NCI-H1436 (cell line): ENCODE data around the gene MAP2K2.

ENCODE experiments used
- DNase-seq: peaks from one replicate; lab custom pipeline; 2025; lab: John Stamatoyannopoulos, UW

Gene MAP2K2

GRCh38 chr19:4059891-4060620, 63.9 kb downstream of the MAP2K2 start:
- no peak for DNase-seq

- no peak for DNase-seq
Measured at GRCh38 chr19:4059453-4059871, 64.5 kb downstream of the MAP2K2 start.

DNA sequence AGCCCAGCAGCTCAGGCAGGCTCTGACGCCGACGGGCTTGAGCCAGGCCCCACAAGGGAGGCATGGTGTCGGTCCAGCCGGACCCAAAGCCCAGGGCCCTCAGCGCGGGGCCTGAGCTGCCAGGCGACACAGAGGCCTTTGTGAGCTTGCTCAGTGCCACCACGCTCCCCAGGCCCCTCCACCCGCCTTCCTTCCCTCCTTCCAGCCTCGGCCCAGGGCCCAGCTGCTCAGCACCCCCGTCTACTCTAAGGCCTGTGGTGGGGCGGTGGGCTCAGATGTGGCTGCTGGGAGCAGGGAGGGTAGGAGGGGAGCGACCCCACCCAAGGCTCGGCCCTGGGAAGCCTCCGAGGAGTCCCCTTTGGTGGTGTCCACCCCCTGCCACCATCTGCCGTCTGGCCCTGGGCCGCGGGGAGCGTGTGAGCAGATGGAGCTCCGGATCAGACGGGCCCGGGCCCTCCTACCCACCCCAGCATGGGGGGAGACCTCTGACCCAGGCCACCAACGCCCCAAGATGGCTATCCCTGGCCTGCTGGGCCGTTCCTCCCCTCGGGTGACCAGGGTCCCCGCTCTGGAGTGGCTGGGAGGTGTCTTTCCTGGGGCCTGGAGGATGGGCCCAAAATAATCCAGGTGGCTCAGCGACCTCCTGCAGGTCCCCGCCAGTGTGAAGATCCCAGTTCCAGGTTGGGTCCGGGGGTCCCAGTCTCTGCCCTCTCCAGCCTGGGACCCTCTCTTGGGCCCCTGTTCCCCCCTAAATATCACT, 65.0 kb downstream of the MAP2K2 start:
- no peak for DNase-seq

- DNase-seq: no peak
Measured at GRCh38 chr19:4057931-4058692, 65.8 kb downstream of the MAP2K2 start.

GRCh38 chr19:4055209-4055552, 68.7 kb downstream of the MAP2K2 start:
- DNase-seq: no peak

DNA sequence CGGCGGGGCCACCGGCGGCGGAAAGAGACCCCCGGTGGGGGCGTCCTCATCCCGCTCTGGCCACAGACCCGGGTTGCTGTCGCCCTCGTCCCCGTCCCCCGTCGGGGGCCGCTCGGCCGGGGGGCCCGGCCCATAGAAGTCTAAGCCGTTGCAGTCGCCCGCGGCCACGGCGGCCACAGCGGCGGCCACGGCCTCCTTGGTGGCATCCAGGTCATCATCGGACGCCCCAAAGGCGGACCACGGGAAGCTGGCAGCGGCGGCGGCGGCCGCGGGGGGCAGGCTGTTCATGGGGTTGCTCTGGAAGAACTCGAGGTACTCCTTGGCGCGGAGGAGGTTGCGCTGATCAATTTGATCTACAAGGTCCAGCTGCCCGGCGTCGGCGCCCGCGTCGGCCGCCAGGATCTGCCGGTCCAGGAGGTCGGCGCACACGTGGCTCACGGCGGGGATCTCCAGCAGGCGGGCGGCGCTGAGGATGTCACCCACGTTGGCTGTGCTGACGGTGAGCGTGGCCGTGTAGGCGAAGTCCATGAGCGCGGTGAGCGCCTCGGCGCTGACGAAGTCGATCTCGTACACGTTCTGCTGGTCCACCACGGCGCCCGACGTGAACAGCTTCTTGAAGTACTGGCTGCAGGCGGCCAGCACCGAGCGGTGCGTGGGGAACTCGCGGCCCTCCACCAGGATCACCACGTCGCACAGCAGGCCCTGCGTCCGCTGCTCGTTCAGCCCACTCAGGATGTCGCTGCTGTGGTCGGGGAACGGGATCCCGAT, 69.3 kb downstream of the MAP2K2 start:
- no peak for DNase-seq

- DNase-seq: no peak
Measured at GRCh38 chr19:4053423-4054324, 70.2 kb downstream of the MAP2K2 start.

- no peak for DNase-seq
Measured at GRCh38 chr19:4052993-4053422, 70.9 kb downstream of the MAP2K2 start.

GRCh38 chr19:4052114-4052992, 71.6 kb downstream of the MAP2K2 start:
- DNase-seq: no peak

- DNase-seq: no peak
Measured at GRCh38 chr19:4051175-4052101, 72.5 kb downstream of the MAP2K2 start.

GRCh38 chr19:4049432-4049831, 74.5 kb downstream of the MAP2K2 start:
- DNase-seq: no peak

DNA sequence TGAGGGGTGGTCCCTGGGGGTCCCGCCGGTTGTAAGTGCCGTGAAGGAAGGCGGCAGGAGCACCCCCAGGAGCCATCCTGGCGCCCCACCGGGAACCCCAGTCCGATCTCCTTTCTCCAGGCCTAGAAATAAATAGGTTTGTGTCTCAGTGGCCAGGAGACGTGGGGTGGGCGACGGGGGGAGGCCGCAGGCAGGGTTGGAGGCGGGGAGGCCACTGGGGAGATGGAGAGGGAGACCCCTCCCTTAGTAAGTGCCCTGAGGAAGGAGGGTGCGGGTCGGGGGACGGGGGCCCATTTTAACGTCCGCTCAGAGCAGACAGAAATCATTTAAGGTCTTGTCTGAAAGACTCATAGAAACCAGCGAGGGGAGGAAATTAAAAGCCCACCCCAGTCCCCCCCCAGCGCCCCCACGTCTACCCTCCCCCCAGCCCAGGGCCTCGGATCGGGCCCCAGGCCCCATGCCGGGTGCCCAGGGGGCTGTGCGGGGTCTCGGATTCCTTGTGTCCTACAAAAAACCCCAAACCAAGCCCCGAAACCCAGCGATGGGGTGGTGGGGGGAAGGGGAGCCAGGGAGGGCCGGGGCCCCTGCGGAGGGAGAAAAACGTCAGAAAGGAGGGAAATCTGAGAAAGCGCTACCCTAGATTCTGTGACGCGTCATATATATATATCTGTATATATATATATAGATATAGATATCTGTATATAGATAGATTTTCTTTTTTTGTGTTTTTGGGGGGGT, 76.8 kb downstream of the MAP2K2 start:
- no peak for DNase-seq

DNA sequence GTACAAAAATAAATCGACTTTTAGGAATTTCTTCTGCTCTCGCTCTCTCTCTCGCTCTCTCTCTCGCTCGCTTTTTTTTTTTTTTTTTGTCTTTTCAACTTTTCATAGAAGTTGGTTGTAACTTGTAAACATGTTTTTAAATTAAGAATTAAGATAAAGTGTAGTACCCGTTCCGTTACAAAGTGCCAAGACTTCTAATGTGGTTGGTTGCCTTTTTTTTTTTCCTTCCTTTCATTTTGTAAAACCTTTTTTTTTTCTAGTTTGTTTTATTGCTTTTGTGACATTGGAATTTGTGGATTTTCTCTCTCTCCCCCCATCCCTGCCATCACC, 77.6 kb downstream of the MAP2K2 start:
- DNase-seq: no peak

- no peak for DNase-seq
Measured at GRCh38 chr19:4045597-4046361, 78.1 kb downstream of the MAP2K2 start.

GRCh38 chr19:4044990-4045465, 78.9 kb downstream of the MAP2K2 start:
- no peak for DNase-seq

DNA sequence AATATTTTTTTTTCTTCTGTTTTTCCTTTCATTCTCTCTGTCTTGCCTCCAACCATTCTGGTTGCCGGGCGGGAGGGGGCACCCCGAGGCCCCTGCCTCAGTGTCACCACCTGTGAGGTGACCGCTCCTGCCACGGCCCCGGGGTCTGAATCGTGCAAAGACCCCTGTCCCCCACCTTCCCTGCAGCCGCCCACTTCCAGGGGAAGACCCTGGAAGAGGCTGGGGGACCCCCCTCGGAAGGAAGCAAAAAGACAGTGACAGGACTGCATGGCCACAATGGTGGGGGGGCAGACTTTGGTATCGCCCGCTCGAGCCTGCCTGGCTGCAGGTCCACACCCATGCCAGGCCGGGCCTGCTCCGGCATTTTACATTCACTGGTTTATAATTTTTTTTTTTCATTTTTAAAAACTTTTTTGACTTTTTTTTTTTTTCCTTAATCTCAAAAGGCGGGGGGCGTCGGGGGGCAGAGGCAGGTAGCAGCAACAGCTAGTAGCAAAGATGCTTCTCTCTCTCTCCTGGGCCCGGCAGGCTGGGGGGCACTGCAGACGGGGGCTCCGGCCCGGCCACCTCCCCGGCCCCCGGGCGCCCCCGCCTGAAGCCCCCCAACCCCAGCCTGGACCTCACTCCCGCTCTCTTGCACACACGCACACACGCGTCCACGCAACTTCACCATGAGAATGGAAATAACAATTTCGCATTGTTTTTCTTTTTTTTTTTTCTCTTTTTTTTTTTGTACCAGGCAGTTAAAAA, 79.8 kb downstream of the MAP2K2 start:
- no peak for DNase-seq

DNA sequence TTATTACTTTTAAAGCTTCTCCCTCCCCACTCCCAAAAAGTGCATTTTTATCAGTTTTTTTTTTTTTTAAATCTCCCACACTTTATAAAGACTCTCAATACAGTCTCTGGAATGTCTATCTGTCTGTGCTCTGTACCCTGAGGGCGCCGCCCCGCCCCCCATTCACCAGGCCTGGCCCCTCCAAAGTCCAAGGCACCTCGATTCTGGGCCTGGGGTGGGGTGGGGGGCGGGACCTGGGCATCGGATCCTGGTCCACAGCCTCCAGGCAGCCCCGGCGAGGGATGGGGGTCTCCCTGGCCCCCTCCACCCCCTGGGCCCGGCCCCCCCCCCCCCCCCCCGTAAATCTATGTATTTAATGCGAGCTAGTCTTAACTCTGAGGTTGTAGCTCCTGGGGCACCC, 80.5 kb downstream of the MAP2K2 start:
- DNase-seq: no peak
